Hippocampal formation (tissue), 2 donors: ENCODE results near the gene IGLL1.
A peak's percentile ranks its signal among the peaks of the same experiment; 100 is the strongest.
"Not testable (repeated sequence)": the region's sequence is repeated elsewhere in the genome, so short reads cannot be mapped to it uniquely, and the experiment has no call there.

Experiments used
- DNase-seq, 2 donors: peaks; one replicate each; lab custom pipeline; 2025; lab: John Stamatoyannopoulos, UW

IGLL1 gene

GRCh38 chr22:23591201-23591791 lies 11.2 kb upstream of the IGLL1 start:
- DNase-seq = peak in 1 of 2 donors; percentile 10

GRCh38 chr22:23583836-23584235 lies 3.7 kb upstream of the IGLL1 start:
- DNase-seq = no peak

GRCh38 chr22:23583153-23583552 lies 3.1 kb upstream of the IGLL1 start:
- no peak for DNase-seq

GRCh38 chr22:23581260-23581650 lies 1.2 kb upstream of the IGLL1 start:
- no peak for DNase-seq

- DNase-seq = no peak
Measured at GRCh38 chr22:23580576-23581259, 628 bp upstream of the IGLL1 start.

- no peak for DNase-seq
Measured at GRCh38 chr22:23579280-23579679, 810 bp downstream of the IGLL1 start.

- no peak for DNase-seq
Measured at GRCh38 chr22:23578306-23578705, 1.8 kb downstream of the IGLL1 start.

- DNase-seq = no peak
Measured at GRCh38 chr22:23576681-23577080, 3.4 kb downstream of the IGLL1 start.

- DNase-seq = no peak
Measured at GRCh38 chr22:23575601-23576000, 4.5 kb downstream of the IGLL1 start.

- DNase-seq = no peak
Measured at GRCh38 chr22:23574877-23575276, 5.2 kb downstream of the IGLL1 start.

- DNase-seq = no peak
Measured at GRCh38 chr22:23574371-23574811, 5.7 kb downstream of the IGLL1 start.

- DNase-seq = not testable (repeated sequence)
Measured at GRCh38 chr22:23573701-23574235, 6.3 kb downstream of the IGLL1 start.

- DNase-seq = not testable (repeated sequence)
Measured at GRCh38 chr22:23573106-23573505, 7.0 kb downstream of the IGLL1 start.

GRCh38 chr22:23571486-23571885 lies 8.6 kb downstream of the IGLL1 start:
- no peak for DNase-seq

- no peak for DNase-seq
Measured at GRCh38 chr22:23570681-23571080, 9.4 kb downstream of the IGLL1 start.

GRCh38 chr22:23569716-23570115 lies 10.4 kb downstream of the IGLL1 start:
- no peak for DNase-seq

GRCh38 chr22:23569291-23569690 lies 10.8 kb downstream of the IGLL1 start:
- no peak for DNase-seq

GRCh38 chr22:23566705-23567475 lies 13.2 kb downstream of the IGLL1 start:
- DNase-seq = no peak

- no peak for DNase-seq
Measured at GRCh38 chr22:23565915-23566704, 14.0 kb downstream of the IGLL1 start.

GRCh38 chr22:23565305-23565914 lies 14.7 kb downstream of the IGLL1 start:
- DNase-seq = no peak

GRCh38 chr22:23564276-23564675 lies 15.8 kb downstream of the IGLL1 start:
- no peak for DNase-seq
